Measurements from ENCODE around the gene HLA-DQB2.

HLA-DQB2 gene

DNA sequence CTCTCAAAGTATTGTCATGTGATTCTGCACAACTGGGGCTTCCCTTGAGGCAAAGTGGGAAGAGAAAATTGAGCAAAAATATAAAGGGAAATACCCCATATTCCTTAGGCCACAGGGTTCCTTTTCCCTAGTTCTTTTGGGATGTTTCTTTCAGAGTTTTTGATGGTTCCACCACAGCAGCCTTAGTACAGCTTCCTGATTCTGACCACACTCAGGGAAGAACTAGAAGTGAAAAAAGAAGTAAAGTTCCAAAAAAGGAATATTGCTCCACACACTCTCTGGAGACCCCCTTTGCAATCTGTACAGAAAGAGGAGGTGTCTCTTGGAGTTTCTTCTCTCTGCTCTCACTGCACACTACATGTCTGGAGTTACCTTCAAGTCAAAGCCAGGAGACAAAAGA is 50.1 kb downstream of the HLA-DQB2 start:
- TF ChIP-seq, protein P1, sequence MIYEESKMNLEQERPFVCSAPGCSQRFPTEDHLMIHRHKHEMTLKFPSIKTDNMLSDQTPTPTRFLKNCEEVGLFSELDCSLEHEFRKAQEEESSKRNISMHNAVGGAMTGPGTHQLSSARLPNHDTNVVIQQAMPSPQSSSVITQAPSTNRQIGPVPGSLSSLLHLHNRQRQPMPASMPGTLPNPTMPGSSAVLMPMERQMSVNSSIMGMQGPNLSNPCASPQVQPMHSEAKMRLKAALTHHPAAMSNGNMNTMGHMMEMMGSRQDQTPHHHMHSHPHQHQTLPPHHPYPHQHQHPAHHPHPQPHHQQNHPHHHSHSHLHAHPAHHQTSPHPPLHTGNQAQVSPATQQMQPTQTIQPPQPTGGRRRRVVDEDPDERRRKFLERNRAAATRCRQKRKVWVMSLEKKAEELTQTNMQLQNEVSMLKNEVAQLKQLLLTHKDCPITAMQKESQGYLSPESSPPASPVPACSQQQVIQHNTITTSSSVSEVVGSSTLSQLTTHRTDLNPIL (CRISPR knock-in tag; IDR thresholded peaks at IDR 0.05; ENCODE audit: low read depth): no peak
- TF ChIP-seq, protein P2, sequence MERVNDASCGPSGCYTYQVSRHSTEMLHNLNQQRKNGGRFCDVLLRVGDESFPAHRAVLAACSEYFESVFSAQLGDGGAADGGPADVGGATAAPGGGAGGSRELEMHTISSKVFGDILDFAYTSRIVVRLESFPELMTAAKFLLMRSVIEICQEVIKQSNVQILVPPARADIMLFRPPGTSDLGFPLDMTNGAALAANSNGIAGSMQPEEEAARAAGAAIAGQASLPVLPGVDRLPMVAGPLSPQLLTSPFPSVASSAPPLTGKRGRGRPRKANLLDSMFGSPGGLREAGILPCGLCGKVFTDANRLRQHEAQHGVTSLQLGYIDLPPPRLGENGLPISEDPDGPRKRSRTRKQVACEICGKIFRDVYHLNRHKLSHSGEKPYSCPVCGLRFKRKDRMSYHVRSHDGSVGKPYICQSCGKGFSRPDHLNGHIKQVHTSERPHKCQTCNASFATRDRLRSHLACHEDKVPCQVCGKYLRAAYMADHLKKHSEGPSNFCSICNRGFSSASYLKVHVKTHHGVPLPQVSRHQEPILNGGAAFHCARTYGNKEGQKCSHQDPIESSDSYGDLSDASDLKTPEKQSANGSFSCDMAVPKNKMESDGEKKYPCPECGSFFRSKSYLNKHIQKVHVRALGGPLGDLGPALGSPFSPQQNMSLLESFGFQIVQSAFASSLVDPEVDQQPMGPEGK (CRISPR knock-in tag; IDR thresholded peaks at IDR 0.05; ENCODE audit: borderline replicate concordance): no peak
- TF ChIP-seq, protein P3, sequence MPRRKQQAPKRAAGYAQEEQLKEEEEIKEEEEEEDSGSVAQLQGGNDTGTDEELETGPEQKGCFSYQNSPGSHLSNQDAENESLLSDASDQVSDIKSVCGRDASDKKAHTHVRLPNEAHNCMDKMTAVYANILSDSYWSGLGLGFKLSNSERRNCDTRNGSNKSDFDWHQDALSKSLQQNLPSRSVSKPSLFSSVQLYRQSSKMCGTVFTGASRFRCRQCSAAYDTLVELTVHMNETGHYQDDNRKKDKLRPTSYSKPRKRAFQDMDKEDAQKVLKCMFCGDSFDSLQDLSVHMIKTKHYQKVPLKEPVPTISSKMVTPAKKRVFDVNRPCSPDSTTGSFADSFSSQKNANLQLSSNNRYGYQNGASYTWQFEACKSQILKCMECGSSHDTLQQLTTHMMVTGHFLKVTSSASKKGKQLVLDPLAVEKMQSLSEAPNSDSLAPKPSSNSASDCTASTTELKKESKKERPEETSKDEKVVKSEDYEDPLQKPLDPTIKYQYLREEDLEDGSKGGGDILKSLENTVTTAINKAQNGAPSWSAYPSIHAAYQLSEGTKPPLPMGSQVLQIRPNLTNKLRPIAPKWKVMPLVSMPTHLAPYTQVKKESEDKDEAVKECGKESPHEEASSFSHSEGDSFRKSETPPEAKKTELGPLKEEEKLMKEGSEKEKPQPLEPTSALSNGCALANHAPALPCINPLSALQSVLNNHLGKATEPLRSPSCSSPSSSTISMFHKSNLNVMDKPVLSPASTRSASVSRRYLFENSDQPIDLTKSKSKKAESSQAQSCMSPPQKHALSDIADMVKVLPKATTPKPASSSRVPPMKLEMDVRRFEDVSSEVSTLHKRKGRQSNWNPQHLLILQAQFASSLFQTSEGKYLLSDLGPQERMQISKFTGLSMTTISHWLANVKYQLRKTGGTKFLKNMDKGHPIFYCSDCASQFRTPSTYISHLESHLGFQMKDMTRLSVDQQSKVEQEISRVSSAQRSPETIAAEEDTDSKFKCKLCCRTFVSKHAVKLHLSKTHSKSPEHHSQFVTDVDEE (CRISPR knock-in tag; IDR thresholded peaks at IDR 0.05): no peak
- TF ChIP-seq CSDC2 (CRISPR knock-in tag; IDR thresholded peaks at IDR 0.05): no peak
- no peak for TF ChIP-seq ISL1 (CRISPR knock-in tag; IDR thresholded peaks at IDR 0.05)
- no peak for TF ChIP-seq TOX (CRISPR knock-in tag; IDR thresholded peaks at IDR 0.05; ENCODE audit: borderline replicate concordance)
- TF ChIP-seq TCF4 (CRISPR knock-in tag; IDR thresholded peaks at IDR 0.05; ENCODE audit: borderline replicate concordance): no peak
- TF ChIP-seq GLIS3 (CRISPR knock-in tag; IDR thresholded peaks at IDR 0.05): no peak
- TF ChIP-seq ZNF565 (CRISPR knock-in tag; conservative IDR thresholded peaks at IDR 0.05; ENCODE audit: low read depth): no peak
- TF ChIP-seq, protein P4, sequence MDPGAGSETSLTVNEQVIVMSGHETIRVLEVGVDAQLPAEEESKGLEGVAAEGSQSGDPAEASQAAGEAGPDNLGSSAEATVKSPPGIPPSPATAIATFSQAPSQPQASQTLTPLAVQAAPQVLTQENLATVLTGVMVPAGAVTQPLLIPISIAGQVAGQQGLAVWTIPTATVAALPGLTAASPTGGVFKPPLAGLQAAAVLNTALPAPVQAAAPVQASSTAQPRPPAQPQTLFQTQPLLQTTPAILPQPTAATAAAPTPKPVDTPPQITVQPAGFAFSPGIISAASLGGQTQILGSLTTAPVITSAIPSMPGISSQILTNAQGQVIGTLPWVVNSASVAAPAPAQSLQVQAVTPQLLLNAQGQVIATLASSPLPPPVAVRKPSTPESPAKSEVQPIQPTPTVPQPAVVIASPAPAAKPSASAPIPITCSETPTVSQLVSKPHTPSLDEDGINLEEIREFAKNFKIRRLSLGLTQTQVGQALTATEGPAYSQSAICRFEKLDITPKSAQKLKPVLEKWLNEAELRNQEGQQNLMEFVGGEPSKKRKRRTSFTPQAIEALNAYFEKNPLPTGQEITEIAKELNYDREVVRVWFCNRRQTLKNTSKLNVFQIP (CRISPR knock-in tag; IDR thresholded peaks at IDR 0.05; ENCODE audit: borderline replicate concordance, low read depth): no peak
- TF ChIP-seq SNAI2 (CRISPR knock-in tag; IDR thresholded peaks at IDR 0.05): no peak
- TF ChIP-seq, protein P5, sequence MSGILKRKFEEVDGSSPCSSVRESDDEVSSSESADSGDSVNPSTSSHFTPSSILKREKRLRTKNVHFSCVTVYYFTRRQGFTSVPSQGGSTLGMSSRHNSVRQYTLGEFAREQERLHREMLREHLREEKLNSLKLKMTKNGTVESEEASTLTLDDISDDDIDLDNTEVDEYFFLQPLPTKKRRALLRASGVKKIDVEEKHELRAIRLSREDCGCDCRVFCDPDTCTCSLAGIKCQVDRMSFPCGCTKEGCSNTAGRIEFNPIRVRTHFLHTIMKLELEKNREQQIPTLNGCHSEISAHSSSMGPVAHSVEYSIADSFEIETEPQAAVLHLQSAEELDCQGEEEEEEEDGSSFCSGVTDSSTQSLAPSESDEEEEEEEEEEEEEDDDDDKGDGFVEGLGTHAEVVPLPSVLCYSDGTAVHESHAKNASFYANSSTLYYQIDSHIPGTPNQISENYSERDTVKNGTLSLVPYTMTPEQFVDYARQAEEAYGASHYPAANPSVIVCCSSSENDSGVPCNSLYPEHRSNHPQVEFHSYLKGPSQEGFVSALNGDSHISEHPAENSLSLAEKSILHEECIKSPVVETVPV (CRISPR knock-in tag; IDR thresholded peaks at IDR 0.05): no peak
- TF ChIP-seq BACH2 (CRISPR knock-in tag; IDR thresholded peaks at IDR 0.05; ENCODE audit: borderline replicate concordance): no peak
- TF ChIP-seq RARB (CRISPR knock-in tag; IDR thresholded peaks at IDR 0.05): no peak
- no peak for ATAC-seq

DNA sequence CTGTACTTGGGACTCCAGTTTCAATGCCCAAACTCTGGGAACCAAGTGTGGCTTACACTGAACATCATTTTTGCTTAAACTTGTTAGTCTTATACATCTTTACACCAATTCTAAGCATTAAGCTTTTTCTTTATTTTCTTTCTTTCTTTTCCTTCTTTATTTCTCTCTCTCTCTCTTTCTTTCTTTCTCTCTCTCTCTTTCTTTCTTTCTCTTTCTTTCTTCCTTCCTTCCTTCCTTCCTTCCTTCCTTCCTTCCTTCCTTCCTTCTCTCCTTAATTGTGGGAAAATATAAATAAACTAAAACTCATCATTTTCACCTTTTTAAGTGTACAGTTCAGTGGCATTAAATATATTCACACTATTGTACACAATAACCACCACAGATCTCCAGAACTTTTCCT is 53.7 kb downstream of the HLA-DQB2 start:
- TF ChIP-seq, protein P3 (CRISPR knock-in tag; IDR thresholded peaks at IDR 0.05): no peak
- TF ChIP-seq ZC3H10 (CRISPR knock-in tag; IDR thresholded peaks at IDR 0.05) (no peak), ISL1 (CRISPR knock-in tag; IDR thresholded peaks at IDR 0.05) (no peak), PPARA (CRISPR knock-in tag; IDR thresholded peaks at IDR 0.05; ENCODE audit: borderline replicate concordance) (no peak), ESRRG (CRISPR knock-in tag; IDR thresholded peaks at IDR 0.05) (no peak)
- no peak for ATAC-seq

All from SK-N-SH treated with all-trans-retinoic acid at 6 μM for 48 hours (cell line).